Choroid plexus epithelial cell (primary cell): Measurements from ENCODE around the gene NTM.

Experiments
- DNase-seq: peaks from one replicate; pipeline ENCODE4 v3.0.0-alpha.2; 2010; ENCODE audit warnings: low read depth
- H3K4me3 ChIP-seq: 2 replicates; pipeline ENCODE4 v1.5.1; 2011; ENCODE audit warnings: low read depth, mild to moderate bottlenecking, control low read depth, low read length, moderate library complexity
- TF ChIP-seq, protein P1 (sequence below): conservative IDR thresholded peaks from 2 replicates; pipeline ENCODE4 v1.5.1; 2011; ENCODE audit warnings: low read depth, mild to moderate bottlenecking, control low read depth, inconsistent platforms, low read length, moderate library complexity

Gene NTM

DNA sequence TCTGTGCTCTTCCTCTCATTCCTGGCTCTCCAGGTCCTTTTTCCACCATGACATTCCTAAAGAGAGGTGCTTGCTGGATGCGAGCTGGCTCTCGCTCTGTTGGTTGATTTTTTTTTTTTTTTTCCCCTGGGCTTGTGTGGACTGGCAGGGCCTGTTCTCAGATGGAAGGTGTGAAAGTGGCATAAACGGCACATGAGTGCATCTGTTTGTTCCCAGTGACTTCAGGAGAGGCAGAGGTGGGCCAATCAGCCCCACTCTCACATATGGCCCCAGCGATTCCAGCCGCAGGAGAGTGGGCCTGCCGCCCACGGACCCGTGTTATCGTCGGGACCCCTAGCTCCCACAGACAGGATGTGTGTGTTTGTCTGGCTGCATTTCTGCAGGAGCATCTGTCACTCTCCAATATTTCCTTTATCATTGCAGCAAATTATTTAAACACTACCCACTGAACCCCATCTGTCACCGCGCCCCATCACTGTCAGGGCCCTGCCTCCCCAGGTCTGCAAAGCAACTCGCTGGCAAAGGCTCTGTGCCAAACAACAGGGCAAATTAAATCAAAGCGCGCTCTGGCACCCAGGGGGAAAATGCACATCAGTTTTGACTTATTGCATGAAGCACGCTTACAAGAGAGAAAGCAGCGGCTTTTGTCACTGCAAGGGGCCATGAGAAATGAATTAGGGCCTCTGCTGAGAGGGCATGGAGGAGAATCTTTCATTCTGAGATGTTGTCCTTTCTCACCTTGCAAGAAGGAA lies 886.3 kb downstream of the NTM start:
- TF ChIP-seq, protein P1, sequence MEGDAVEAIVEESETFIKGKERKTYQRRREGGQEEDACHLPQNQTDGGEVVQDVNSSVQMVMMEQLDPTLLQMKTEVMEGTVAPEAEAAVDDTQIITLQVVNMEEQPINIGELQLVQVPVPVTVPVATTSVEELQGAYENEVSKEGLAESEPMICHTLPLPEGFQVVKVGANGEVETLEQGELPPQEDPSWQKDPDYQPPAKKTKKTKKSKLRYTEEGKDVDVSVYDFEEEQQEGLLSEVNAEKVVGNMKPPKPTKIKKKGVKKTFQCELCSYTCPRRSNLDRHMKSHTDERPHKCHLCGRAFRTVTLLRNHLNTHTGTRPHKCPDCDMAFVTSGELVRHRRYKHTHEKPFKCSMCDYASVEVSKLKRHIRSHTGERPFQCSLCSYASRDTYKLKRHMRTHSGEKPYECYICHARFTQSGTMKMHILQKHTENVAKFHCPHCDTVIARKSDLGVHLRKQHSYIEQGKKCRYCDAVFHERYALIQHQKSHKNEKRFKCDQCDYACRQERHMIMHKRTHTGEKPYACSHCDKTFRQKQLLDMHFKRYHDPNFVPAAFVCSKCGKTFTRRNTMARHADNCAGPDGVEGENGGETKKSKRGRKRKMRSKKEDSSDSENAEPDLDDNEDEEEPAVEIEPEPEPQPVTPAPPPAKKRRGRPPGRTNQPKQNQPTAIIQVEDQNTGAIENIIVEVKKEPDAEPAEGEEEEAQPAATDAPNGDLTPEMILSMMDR = no peak
- no peak overlapping the region for H3K4me3 ChIP-seq
- DNase-seq = no peak

DNA sequence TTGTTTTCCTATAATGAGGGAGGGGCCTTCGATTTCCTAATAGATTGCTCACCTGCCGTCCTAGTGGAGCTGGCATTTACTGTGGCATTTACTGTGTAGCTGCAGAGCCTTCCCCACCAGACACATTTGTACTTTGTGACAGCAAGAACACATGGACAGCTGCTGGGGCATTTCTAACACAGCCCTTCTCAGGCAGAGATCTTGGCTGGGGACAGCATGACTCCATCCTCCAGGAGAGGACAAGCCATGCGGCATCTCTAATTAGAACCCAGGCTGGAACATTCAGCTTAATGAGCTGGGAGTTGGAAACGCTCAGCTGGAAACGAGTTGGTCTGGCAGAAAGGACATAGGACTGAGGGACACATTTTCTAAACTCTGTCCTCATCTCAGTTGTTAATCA lies 887.5 kb downstream of the NTM start:
- no peak for DNase-seq
- TF ChIP-seq, protein P1 = no peak
- no peak overlapping the region for H3K4me3 ChIP-seq

DNA sequence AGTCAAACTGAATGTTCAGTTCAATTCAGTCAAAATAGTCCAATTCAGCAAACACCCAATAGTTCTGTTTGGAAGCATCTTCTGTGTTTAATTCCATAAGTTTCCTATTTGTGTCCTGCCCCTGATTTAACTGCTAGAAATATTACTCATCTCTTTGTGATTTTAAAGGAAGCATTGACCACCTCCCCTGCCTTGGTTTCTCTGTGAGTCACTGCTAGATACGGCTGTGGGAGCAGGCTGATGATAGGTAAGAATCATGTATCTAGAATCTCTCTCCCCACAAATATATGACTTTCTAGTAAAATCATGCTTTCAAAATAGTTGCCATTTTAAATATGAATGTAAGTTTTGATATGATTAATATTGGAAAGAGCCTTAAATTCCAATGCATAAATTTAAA lies 888.5 kb downstream of the NTM start:
- peak; percentile 23 for DNase-seq
- TF ChIP-seq, protein P1 = no peak
- H3K4me3 ChIP-seq = no peak overlapping the region

DNA sequence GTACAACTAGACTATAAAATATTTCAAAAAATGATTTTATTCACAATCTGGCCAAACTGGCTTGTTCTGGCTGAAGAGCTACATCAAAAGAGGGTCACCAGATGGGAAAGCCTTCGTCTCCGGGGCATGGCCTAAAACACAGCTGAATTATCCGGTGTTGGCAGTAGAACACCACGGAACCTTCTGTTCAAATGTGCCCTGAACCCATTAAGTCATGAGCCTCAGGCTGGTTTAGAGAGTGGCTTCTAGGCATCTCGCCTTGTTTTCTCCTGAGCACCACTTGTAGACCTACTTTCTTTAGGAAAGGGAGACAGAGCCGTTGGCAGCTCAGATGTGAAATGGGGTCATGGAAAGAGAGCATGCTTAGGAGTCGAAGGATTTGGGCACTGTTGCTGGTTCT lies 890.2 kb downstream of the NTM start:
- TF ChIP-seq, protein P1 = no peak
- no peak overlapping the region for H3K4me3 ChIP-seq
- no peak for DNase-seq

DNA sequence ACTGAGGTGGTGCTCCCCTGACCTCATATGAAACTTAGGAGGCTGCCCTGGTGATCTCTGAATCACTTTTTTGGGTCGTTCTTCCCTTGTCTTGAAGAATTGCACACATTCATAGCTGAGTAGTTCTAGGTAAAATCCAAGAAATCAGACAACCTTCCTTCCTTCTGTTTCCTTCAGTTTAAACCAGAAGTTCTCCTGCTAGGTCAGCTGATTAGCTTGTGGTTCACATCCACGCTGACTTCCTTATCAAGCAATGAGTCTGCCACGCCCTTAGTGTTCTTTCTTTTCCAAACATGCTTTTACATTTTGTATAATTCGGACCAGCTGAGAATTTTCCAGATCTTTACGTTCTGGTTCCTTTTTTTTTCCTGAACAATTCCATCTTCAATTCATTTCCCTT lies 892.8 kb downstream of the NTM start:
- H3K4me3 ChIP-seq = no peak overlapping the region
- TF ChIP-seq, protein P1 = no peak
- no peak for DNase-seq

DNA sequence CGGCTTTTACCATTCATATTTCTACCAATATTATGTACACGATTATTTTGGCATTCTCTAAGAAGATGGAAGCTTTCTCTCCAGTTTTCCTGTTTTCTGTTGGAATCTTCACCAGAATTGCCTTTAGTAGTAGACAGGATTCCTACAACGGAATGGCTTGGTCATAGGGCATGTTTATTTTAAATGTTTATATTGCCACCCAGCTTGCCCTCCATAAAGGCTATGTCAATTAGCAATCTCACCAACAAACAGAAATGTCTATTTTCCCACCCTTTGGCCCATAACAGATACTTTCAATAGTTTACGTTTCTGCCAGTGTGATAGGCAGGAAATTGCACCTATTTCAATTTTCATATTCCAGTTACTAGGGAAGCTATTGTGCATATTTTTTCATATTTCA lies 893.5 kb downstream of the NTM start:
- no peak for DNase-seq
- H3K4me3 ChIP-seq = no peak overlapping the region
- TF ChIP-seq, protein P1 = no peak

DNA sequence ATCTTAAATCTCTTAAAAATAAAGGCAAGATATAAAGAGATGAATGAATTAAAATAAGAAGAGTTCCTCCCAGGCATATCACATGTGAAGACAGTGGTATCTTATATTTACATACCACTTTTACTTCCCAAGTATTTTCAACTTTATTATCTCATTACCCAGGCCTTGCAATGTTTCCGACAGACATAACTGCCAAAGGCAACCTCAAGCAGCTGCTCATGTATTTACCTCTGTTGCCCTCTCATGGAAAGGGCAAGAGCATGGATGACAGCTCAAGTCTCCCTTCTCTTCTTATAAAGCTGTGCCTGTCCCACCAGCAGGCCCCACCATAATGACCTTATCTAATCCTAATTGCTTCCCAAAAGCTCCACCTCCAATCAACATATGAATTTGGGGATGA lies 894.2 kb downstream of the NTM start:
- no peak overlapping the region for H3K4me3 ChIP-seq
- DNase-seq = no peak
- TF ChIP-seq, protein P1 = no peak
